Measurements from ENCODE around the gene TP53RK. TPM values are rescaled to one million over a fixed set of nuclear protein-coding genes. Genes with fewer than 3 reads are reported as not detected.

TP53RK gene
- 10 to 100 TPM; 13.5 to 20.0 (median 17.1) TPM for polyA plus RNA-seq (ENCODE audit: insufficient read length in 4 of 4)

GRCh38 chr20:46689082-46689753 lies at the start of gene TP53RK:
TSS of gene TP53RK (minus strand) at chr20:46689444. CDS start at chr20:46689414, 30 bp downstream.
- DNase-seq (ENCODE audit: low read depth in 4 of 4, low spot score in 2 of 4), result peak; percentile 94 to 100 (median 97)

GRCh38 chr20:46735436-46735835 lies 46.2 kb upstream of the TP53RK start:
- DNase-seq (ENCODE audit: low read depth in 4 of 4, low spot score in 2 of 4), result no peak

- DNase-seq (ENCODE audit: low read depth in 4 of 4, low spot score in 2 of 4), result no peak
These were observed 42.5 kb upstream of the TP53RK start for GRCh38 chr20:46731770-46732169.

- no peak for DNase-seq (ENCODE audit: low read depth in 4 of 4, low spot score in 2 of 4)
These were observed 36.2 kb upstream of the TP53RK start for GRCh38 chr20:46725186-46726165.

- DNase-seq (ENCODE audit: low read depth in 4 of 4, low spot score in 2 of 4), result no peak
These were observed 35.2 kb upstream of the TP53RK start for GRCh38 chr20:46724343-46724959.

- DNase-seq (ENCODE audit: low read depth in 4 of 4, low spot score in 2 of 4), result no peak
These were observed 33.8 kb upstream of the TP53RK start for GRCh38 chr20:46723039-46723438.

- DNase-seq (ENCODE audit: low read depth in 4 of 4, low spot score in 2 of 4), result no peak
These were observed 33.2 kb upstream of the TP53RK start for GRCh38 chr20:46722450-46722849.

GRCh38 chr20:46721476-46721875 lies 32.2 kb upstream of the TP53RK start:
- DNase-seq (ENCODE audit: low read depth in 4 of 4, low spot score in 2 of 4), result no peak

- no peak for DNase-seq (ENCODE audit: low read depth in 4 of 4, low spot score in 2 of 4)
These were observed 31.7 kb upstream of the TP53RK start for GRCh38 chr20:46720776-46721425.

GRCh38 chr20:46720019-46720418 lies 30.8 kb upstream of the TP53RK start:
- no peak for DNase-seq (ENCODE audit: low read depth in 4 of 4, low spot score in 2 of 4)

GRCh38 chr20:46717818-46718541 lies 28.7 kb upstream of the TP53RK start:
- no peak for DNase-seq (ENCODE audit: low read depth in 4 of 4, low spot score in 2 of 4)

- no peak for DNase-seq (ENCODE audit: low read depth in 4 of 4, low spot score in 2 of 4)
These were observed 26.1 kb upstream of the TP53RK start for GRCh38 chr20:46715292-46715756.

- DNase-seq (ENCODE audit: low read depth in 4 of 4, low spot score in 2 of 4), result no peak
These were observed 25.0 kb upstream of the TP53RK start for GRCh38 chr20:46713957-46714834.

GRCh38 chr20:46712056-46712636 lies 22.9 kb upstream of the TP53RK start:
- DNase-seq (ENCODE audit: low read depth in 4 of 4, low spot score in 2 of 4), result no peak

- peak in 1 of 4 donors; percentile 31 for DNase-seq (ENCODE audit: low read depth in 4 of 4, low spot score in 2 of 4)
These were observed 21.1 kb upstream of the TP53RK start for GRCh38 chr20:46710153-46710913.

GRCh38 chr20:46709459-46710152 lies 20.4 kb upstream of the TP53RK start, which contains the start of gene SLC2A10:
TSS of gene SLC2A10 (plus strand) at chr20:46709649. CDS start at chr20:46709737, 88 bp downstream.
- peak; percentile 21 to 59 (median 52) for DNase-seq (ENCODE audit: low read depth in 4 of 4, low spot score in 2 of 4)

GRCh38 chr20:46709055-46709458 lies 19.8 kb upstream of the TP53RK start:
- DNase-seq (ENCODE audit: low read depth in 4 of 4, low spot score in 2 of 4), result no peak

All from left renal cortex interstitium (tissue), 4 donors.